Amniotic stem cell (primary cell): ENCODE results near the gene CYP2W1.
"Not testable (repeated sequence)": the region's sequence is repeated elsewhere in the genome, so short reads cannot be mapped to it uniquely, and the experiment has no call there.

ENCODE experiments used
- DNase-seq: peaks from one replicate; lab custom pipeline; 2025; lab: John Stamatoyannopoulos, UW

CYP2W1 gene

DNA sequence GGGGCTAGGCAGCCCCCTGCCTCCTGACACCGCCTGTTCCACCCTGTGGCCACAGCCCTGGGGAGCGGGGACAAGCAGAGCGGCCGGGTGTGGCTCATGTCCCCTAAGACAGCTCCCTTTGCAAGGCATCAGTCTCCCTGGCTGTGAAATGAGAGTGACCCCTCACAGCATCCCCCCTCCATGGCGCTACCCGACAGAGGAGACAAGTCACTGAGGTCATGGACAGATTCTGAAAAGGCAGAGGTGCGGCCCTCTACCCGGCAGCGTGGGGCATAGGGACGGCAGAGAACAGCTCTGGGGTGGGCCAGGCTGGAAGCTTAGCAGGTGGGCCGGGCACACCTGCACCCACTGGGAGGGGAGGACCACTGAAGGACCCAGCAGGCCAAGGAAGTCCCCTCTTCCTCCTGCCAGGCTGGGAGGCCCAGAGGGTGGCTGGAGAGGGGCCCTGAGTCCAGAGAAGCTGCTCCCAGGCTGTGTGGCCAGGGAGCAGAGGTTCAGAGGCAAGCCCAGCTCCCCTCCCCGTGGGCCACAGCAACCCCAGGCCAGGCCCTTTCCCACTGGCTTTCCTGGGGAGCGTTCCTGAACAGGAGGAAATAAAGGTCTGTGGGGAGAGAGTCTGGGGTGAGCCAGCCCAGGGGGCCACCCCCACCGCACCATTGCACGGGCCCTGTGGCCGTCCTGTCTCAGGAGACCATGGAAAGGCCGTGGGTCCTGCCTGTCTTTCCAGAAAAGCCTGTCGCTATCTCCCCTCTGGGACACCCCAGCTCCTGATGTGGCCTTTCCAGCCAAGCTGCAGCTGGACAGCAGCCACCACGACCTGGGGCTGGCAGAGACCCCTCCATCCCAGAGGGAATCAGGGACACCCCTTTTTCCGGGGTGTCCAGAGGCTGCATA lies 30.2 kb upstream of the CYP2W1 start:
- no peak for DNase-seq

DNA sequence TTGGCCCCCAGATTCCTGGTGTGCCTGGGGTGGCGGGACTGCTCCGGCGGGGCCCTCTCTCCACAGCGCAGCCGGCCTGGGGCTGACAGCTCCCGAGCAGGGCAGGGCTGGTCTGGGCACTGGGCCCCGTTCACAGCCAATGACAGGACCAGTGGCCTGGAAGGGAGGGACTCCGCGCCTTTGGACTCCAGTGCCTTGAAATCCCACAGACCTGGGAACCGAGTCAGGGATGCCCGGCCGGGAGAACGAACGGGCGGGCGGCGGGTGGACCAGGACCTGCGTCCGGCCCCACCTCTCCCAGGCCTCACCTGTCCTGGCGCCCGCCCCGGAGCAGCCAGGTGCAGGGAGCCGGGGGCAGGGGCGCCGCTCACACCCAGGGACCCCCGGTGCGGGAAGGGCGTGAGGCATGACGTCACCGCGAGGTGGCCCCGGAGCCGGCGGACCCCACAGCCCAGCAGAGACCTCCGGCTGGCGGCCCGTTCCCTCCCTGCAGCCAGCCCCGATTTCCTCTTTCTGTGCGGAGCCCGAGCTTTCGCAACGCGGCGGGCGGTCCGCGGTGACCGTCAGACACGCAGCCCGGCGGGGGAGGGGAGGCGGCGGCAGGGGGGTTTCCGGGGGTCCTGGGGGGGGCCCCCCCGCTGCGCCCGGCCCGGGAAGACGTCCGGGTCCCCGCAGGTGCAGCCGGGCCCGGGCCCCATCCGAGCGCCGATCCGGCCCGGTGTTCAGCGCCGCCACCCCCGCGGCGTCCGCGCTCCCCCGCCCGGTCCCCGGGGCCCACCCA lies 29.2 kb upstream of the CYP2W1 start:
- DNase-seq: no peak

DNA sequence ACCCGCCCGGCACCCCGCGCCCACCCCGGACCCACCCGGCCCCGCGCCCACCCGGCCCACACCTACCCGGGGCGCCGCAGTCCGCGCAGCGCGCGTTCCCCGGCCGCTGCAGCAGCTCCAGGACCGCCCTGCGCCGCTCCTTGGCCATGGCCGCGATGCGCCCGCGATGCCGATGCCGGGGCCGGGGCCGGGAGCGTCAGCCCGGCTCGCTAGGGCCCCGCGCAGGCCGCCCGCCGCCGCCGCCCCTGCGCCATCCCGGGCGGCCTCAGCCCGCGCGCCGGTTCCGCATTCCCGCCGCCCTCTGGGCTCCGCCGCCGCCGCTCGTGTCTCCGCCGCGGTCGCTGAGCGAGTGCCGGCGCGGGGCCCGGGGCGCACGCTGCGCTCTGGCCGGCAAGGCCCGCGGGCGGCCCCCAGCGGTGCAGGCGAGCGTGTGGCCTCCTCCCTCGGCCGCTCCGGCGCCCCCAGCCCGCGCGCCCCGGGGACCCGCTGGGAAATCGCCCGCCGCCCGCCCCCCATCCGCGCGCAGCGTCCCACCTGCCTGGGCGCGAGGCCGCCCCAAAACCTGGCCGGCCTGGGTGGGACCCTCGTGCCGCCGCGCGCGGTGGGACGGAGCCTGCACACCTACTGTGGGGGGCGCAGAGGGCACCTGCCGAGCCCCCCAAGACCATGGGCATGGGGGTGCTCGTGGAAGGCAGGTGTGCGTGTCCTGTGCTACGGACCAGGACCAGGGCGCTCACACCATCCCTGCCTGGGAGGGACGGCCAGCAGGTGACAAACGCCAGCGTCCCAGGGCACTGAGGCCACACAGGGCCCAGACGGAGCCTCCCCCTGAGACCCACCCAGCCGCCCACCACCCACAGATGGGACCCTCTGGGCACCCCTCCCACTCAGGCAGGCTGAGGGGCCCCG lies 28.4 kb upstream of the CYP2W1 start, which contains the start of gene ADAP1:
ADAP1 (minus strand) TSS at position 351 of the 909 bp plus-strand sequence; CDS start at position 148, 203 bp downstream.
- DNase-seq: no peak

DNA sequence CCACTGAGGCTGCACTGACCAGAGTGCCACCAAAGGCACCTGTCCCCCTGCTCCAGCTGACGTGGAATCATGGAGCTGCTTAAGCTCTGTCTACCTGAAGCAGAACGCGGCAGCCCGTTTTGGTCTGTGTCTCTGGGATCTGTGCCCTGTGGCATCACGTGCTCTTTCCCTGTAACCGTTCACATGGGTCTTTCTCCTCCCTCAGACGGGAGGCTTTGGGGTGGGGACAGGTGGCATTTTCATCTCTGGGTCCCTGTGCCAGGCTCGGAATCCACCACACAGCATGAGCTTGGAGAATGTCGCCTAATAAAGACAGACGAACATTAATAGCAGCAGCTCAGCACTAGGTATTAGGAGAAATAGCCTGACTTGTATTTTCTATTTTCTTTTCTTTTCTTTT lies 26.9 kb upstream of the CYP2W1 start:
- no peak for DNase-seq

DNA sequence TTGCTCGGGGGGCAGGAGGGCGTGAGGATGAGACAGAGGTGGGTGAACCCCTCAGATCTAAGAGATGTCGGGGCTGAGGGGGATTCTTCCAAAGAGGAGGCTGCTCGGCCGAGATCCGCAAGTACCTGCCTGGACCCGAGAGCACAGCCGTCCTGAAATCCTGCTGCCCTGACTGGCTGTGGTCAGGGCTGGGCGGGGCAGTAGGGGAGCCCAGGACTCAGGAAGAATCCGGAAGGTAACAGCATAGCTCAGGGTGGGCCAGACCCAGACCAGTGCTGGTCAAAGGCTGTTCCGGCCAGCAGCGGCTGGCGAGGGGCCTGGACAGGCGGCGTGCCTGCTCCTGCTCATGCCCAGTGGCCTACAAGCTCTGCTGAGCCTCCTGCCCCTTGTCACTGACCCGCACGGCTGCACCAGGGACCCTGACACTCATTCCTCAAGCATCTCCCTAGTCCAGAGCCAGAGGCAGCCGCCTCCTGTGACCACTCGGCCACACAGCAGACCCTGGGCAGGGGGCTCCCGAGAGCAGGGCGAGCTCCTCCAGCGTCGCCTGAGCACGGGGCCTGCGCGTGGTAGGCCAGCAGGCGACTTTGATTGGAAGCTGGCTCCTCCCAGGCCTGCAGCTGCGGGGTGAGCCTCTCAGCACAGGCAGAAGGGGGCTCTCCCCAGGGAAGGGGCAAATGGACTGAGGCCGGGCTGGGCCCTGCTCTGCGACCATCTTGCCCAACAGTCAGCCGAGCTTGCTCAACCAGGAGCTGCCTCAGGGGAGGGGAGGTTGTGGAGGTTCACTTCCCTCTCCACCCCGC lies 25.4 kb upstream of the CYP2W1 start:
- DNase-seq: no peak

DNA sequence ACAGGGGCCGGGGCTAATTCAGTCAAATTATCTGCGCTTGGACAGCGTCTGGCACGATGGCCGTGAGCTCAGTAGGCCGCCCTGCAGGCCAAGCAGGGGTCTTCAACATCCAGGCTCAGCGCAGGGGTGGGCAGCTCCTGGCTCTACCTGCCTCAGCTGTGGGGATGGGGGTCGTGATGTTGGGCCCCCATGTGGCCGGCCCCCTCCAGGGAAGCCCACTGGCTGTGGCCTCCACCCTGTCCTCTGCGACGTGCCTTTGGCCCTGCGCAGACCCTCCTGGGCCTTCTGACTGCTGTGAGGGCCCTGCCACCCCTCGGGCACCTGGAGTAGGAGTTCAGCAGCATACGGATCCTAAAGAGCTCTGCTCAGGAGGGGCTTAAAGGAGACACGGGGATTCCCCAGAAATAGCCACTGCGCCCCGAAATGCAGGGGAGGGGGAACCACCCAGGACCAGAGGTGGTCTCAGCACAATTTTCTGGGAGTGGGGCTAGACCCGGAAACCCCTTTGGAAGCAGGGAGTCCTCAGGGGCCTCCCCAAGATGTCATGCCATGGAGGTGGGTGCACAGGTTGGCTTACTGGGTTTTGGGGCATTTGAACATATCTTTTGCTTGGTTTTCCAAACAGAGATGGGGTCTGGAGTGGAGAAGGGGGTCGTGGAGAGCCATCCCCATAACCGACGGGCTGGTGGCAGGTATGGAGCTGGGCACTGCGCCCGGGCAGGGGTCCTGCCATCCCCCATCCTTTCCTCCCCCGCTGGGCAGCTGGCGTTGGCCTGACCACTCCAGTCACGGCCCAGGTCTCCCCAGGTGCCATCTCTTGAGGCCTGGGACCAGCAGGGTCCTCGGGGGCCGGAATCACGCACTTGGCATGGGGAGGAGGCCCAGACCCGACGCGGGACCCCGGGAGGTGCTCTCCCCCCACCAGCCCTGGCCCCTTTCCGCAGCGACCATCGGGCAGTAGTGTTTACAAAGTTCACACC lies 24.5 kb upstream of the CYP2W1 start:
- DNase-seq: no peak

DNA sequence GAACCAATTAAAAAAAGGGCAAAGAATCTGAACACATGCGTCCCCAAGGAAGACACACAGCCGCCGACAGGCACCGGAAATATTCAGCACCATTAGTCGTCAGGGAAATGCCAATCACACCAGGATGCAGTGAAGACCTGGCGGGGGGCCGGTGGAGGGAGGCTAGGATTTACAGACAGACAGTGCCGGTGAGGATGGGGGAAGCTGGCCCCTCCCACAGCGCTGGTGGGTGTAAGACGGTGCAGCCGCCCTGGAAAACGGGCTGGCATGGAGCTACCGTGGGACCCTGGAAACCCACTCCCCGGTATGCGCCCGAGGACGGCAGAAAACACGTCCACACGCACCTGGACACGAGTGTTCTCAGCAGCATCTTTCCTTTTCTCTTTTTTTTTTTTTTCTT lies 23.7 kb upstream of the CYP2W1 start:
- DNase-seq: no peak

DNA sequence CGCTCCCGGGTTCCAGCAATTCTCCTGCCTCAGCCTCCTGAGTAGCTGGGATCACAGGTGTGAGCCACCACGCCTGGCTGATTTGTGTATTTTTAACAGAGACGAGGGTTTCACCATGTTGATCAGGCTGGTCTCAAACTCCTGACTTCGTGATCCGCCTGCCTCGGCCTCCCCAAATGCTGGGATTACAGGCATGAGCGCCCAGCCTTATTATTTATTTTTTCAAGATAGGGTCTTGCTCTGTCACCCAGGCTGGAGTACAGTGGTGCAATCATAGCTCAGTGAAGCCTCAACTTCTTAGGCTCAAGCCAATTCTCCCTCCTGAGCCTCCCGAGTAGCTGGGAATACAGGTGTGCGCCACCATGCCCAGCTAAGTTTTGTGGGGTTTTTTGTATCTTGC lies 23.2 kb upstream of the CYP2W1 start:
- DNase-seq: not testable (repeated sequence)

DNA sequence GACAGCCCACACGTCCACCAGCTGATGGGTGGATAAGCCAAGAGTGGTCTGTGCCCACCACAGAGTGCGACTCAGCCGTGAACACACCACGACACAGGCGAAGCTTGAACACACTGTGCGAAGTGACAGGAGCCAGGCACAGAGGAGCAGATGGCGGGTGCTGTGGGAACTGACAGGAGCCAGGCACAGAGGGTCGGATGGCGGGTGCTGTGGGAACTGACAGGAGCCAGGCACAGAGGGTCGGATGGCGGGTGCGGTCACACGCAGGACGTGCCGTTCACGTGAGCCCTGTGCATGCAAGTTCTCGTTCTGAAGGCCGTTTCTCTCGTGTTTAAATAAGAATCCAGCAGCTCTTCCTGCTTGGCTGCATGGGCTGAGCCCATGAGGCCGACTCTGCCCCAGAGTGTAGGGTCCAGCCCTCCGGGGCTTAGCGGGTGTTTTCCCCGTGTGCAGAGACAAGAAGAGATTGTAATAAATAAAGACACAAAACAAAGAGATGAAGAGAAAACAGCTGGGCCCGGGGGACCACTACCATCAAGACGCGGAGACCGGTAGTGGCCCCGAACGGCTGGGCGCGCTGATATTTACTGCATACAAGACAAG lies 22.6 kb upstream of the CYP2W1 start:
- DNase-seq: no peak

DNA sequence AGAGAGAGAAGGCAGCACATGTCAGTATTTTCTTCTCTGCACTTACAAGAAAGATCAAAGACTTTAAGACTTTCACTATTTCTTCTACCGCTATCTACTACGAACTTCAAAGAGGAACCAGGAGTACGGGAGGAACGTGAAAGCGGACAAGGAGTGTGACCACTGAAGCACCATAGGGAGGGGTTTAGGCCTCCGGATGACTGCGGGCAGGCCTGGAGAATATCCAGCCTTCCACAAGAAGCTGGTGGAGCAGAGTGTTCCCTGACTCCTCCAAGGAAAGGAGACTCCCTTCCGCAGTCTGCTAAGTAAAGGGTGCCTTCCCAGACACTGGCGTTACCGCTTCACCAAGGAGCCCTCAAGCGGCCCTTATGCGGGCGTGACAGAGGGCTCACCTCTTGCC lies 22.0 kb upstream of the CYP2W1 start:
- not testable (repeated sequence) for DNase-seq

DNA sequence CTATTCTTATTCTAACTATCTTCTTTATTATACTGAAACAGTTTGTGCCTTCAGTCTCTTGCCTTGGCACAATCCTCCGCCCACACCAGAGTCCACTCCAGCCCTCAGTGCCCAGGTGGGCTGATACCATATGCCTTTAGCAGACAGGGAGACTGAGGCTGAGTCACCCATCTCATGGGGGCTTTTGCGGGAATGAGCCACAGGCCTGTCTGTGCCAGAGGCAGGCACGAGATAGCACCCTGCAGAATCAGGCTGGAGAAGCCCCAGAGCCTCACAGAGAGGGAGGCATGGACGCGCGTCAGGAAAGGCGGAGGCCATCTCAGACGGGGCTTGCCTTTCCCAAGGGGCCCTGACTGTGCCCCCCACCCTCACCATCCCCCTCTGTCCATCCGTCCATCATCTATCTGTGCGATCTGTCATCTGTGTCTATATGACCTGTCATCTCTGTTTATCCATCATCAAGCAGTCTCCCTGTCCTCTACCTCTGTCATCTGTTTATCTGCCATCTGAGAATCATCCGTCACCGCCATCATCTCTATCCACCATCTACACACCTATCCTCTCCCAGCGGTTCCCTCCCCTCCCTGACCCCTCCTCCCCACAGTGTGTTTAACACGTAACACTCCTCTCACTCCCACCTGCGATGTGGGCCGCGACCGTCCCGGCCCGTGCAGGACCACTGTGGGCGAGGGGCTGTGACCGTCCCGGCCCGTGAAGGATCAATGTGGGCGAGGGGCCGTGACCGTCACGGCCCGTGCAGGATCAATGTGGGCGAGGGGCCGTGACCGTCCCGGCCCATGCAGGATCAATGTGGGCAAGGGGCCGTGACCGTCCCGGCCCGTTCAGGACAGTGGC lies 21.2 kb upstream of the CYP2W1 start:
- no peak for DNase-seq

DNA sequence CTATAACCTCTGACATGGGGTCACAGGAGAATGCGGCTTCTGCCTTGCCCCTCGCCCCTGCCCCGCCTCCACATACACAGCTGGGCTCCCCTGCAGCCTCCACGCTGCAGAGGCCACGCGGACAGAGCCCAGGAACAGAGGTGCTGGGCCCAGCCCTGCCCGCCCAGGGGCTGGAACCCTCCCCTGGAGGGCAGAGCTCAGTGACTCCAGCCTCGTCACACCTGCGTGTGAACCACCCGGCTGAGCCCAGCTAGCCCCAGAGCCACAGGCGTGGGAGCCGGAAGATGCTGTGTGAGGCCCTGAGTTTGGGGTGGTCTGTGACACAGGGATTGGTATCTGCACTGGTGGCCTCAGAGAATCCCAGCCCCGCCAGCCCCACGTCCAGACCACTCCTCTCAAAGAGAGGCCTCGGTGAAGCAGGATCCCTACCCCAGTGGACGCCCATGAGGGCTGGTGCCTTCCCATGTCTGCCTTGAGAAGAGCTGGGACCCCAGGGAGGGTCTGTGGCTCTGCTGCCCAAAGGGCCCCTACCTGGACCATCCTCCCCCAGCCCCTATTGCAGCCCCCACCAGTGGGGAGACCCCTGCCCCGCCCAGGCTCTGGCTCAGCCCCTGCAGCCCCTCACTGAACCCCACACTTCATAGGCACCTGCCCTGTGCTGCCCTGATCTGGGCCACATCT lies 20.4 kb upstream of the CYP2W1 start:
- no peak for DNase-seq

DNA sequence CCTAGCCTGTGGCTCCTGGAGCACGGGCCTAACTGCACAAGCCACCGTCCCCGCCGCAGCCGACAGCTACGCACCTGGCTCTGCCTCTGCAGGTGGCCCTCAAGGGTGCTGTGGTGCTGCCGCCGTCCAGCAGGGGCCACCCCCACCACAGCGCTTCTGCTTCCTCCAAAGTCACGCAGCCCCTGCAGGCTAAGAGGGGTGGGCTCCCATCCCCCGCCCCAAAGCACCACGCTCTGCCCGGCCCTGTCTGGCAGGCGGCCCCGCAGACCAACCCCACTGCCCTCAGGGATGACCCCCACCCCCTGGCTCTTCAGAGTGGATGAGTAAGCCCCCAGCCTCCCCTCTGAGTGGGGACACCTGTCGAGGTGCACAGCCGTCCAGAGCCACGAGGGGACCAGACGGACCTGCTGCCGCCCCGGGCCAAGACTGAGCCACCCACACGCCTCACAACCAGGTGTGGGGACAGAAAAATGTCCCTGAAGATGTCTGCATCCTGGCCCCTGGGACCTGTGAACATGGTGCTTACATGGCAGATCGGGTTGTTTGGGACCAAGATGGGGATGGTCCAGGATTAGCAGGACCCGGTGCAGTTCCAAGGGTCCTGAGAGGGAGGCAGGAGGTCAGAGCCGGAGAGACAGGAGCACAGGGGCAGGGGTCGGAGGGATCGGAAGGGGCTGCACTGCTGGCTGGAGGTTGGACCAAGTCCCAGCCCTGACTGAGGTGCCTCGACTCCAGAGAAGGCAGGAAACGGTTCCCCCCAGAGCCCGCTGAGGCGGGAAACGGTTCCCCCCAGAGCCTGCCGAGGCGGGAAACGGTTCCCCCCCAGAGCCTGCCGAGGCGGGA lies 19.5 kb upstream of the CYP2W1 start:
- DNase-seq: no peak

DNA sequence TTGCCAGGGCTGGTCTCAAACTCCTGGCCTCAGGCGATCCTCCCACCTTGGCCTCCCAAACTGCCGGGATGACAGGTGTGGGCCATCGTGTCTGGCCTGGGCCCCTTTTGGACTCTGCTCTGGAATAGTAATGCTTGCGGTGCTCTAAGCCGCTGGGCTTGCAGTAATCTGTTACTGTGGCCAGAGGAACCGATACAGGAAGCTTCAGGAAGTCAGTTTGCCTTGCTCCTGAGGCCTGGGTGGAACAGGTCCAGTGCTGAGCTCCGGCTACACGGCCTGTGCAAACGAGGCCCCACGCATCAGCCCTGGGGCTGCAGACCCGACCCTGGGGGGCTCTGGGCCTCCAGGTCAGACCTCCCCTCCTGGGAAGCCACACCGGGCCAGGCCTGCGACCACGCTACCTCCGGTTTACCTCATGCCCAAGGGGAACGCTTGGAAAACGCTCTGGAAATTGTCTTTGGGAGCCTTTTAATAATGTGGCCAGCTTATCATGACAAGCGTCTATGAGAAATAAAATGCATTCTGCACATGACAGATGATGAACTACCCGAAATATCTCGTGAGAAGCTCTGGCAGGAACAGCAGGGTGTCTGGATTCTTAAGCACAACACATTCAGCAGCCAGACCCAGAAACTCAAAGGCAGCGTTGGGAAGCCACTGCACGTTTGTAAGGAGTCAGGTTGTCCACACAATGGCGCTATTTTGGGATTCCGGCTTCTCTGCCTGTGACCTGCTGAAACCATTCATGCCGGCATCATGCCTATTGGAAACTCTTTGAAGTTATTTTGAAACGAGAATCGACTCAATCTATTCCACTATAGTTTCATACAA lies 18.4 kb upstream of the CYP2W1 start:
- no peak for DNase-seq

DNA sequence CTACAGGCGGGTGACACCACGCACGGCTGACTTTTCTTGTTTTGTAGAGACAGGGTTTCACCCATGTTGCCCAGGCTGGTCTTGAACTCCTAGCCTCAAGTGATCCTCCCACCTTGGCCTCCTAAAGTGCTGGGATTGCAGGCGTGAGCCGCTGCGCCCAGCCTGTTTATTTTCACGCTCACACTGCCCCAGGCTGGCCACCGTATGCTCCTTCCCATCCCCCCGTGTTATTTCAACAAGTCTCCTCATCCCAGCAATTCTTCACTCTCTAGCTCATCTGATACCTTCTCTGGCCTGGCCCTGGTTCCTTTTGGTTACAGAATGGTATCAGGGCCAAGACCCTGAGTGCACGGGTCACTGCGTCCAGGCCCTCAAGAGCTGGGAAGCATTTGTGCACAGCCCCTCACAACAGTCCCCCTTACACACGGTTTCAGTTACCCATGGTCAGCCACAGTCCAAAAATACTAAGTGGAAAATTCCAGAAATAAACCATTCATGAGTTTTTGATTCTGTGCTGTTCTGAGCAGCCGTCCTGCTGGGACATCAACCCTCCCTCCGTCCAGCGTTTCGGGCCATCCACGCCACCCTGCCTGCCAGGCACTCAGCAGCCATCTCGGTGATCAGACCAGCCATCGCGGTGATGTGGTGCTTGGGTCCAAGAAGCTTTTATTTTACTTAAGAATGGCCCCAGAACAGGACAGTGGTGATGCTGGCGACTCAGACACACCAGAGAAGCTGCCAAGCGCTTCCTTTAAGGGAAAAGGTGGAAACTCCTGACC lies 16.5 kb upstream of the CYP2W1 start:
- no peak for DNase-seq
